ENCODE results near the gene GALNT18.

DNA sequence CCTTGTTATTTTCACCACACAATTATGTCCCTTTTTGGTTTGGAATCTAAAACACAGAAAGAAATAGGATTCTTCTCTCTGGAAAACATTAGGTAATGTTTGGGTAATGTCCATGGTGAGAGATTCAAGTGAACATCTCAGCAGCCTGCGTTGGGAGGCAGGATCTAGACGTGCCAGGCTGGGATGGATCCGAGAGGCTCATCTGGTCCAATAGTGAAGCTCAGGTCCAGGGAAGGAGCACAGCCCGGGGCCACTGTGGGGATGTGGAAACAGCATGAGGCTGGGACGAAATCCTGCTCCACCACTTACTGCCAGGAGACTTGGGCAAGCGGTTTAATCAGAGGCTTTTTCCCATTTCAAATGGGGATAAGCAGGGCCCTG lies 378.6 kb downstream of the GALNT18 start:
- TF ChIP-seq, protein P1, sequence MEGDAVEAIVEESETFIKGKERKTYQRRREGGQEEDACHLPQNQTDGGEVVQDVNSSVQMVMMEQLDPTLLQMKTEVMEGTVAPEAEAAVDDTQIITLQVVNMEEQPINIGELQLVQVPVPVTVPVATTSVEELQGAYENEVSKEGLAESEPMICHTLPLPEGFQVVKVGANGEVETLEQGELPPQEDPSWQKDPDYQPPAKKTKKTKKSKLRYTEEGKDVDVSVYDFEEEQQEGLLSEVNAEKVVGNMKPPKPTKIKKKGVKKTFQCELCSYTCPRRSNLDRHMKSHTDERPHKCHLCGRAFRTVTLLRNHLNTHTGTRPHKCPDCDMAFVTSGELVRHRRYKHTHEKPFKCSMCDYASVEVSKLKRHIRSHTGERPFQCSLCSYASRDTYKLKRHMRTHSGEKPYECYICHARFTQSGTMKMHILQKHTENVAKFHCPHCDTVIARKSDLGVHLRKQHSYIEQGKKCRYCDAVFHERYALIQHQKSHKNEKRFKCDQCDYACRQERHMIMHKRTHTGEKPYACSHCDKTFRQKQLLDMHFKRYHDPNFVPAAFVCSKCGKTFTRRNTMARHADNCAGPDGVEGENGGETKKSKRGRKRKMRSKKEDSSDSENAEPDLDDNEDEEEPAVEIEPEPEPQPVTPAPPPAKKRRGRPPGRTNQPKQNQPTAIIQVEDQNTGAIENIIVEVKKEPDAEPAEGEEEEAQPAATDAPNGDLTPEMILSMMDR (conservative IDR thresholded peaks at IDR 0.05; ENCODE audit: low read depth in 2 of 2), result no peak
- TF ChIP-seq POLR2AphosphoS5 (IDR thresholded peaks at IDR 0.05; ENCODE audit: low read depth), result no peak
- no peak for TF ChIP-seq EZH2 (IDR thresholded peaks at IDR 0.05; ENCODE audit: low read depth, unreplicated experiment)
- TF ChIP-seq EZH2phosphoT487 (IDR thresholded peaks at IDR 0.05; ENCODE audit: unreplicated experiment), result no peak
- TF ChIP-seq, protein P2, sequence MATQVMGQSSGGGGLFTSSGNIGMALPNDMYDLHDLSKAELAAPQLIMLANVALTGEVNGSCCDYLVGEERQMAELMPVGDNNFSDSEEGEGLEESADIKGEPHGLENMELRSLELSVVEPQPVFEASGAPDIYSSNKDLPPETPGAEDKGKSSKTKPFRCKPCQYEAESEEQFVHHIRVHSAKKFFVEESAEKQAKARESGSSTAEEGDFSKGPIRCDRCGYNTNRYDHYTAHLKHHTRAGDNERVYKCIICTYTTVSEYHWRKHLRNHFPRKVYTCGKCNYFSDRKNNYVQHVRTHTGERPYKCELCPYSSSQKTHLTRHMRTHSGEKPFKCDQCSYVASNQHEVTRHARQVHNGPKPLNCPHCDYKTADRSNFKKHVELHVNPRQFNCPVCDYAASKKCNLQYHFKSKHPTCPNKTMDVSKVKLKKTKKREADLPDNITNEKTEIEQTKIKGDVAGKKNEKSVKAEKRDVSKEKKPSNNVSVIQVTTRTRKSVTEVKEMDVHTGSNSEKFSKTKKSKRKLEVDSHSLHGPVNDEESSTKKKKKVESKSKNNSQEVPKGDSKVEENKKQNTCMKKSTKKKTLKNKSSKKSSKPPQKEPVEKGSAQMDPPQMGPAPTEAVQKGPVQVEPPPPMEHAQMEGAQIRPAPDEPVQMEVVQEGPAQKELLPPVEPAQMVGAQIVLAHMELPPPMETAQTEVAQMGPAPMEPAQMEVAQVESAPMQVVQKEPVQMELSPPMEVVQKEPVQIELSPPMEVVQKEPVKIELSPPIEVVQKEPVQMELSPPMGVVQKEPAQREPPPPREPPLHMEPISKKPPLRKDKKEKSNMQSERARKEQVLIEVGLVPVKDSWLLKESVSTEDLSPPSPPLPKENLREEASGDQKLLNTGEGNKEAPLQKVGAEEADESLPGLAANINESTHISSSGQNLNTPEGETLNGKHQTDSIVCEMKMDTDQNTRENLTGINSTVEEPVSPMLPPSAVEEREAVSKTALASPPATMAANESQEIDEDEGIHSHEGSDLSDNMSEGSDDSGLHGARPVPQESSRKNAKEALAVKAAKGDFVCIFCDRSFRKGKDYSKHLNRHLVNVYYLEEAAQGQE (IDR thresholded peaks at IDR 0.05; ENCODE audit: unreplicated experiment), result no peak
- no peak for TF ChIP-seq STAT1 (IDR thresholded peaks at IDR 0.05; ENCODE audit: unreplicated experiment)
